ENCODE results near the gene P4HA3.

Gene P4HA3

GRCh38 chr11:74288911-74289310, 22.5 kb downstream of the P4HA3 start:
- H3K4me1 ChIP-seq (ENCODE audit: control insufficient read depth in 5 of 5, insufficient read depth in 5 of 5, low read length in 5 of 5), result peaks cover 0 to 15% (median 7%) of the 10 kb centered on the region in 5 donors
- H3K4me3 ChIP-seq (ENCODE audit: low read depth in 1 of 5, low read length in 5 of 5), result no peak overlapping the region
- H3K27ac ChIP-seq (ENCODE audit: low read depth, low read length), result no peak overlapping the region

GRCh38 chr11:74288161-74288560, 23.3 kb downstream of the P4HA3 start:
- Histone ChIP-seq H3K4me1 (ENCODE audit: control insufficient read depth in 5 of 5, insufficient read depth in 5 of 5, low read length in 5 of 5) (peaks cover 0 to 15% (median 7%) of the 10 kb centered on the region in 5 donors), H3K27ac (ENCODE audit: low read depth, low read length) (no peak overlapping the region), H3K9me3 (ENCODE audit: control insufficient read depth in 5 of 5, low read length in 5 of 5) (no peaks in the 10 kb centered on the region), H3K4me3 (ENCODE audit: low read depth in 1 of 5, low read length in 5 of 5) (no peak overlapping the region), H3K9ac (ENCODE audit: low read length in 5 of 5) (no peak overlapping the region), H3K27me3 (ENCODE audit: control insufficient read depth in 5 of 5, insufficient read depth in 4 of 5, low read length in 5 of 5) (no peaks in the 10 kb centered on the region), H3K36me3 (ENCODE audit: control insufficient read depth in 5 of 5, insufficient read depth in 5 of 5, low read length in 5 of 5) (no peaks in the 10 kb centered on the region)

More at GRCh38 chr11:74288911-74289310, 22.5 kb downstream of the P4HA3 start:
- Histone ChIP-seq H3K36me3 (ENCODE audit: control insufficient read depth in 5 of 5, insufficient read depth in 5 of 5, low read length in 5 of 5) (no peaks in the 10 kb centered on the region), H3K9me3 (ENCODE audit: control insufficient read depth in 5 of 5, low read length in 5 of 5) (no peaks in the 10 kb centered on the region), H3K9ac (ENCODE audit: low read length in 5 of 5) (no peak overlapping the region), H3K27me3 (ENCODE audit: control insufficient read depth in 5 of 5, insufficient read depth in 4 of 5, low read length in 5 of 5) (no peaks in the 10 kb centered on the region)

- Histone ChIP-seq H3K4me1 (ENCODE audit: control insufficient read depth in 5 of 5, insufficient read depth in 5 of 5, low read length in 5 of 5) (peaks cover 0 to 15% (median 7%) of the 10 kb centered on the region in 5 donors), H3K27me3 (ENCODE audit: control insufficient read depth in 5 of 5, insufficient read depth in 4 of 5, low read length in 5 of 5) (no peaks in the 10 kb centered on the region), H3K9ac (ENCODE audit: low read length in 5 of 5) (no peak overlapping the region), H3K27ac (ENCODE audit: low read depth, low read length) (no peak overlapping the region), H3K36me3 (ENCODE audit: control insufficient read depth in 5 of 5, insufficient read depth in 5 of 5, low read length in 5 of 5) (no peaks in the 10 kb centered on the region), H3K9me3 (ENCODE audit: control insufficient read depth in 5 of 5, low read length in 5 of 5) (no peaks in the 10 kb centered on the region), H3K4me3 (ENCODE audit: low read depth in 1 of 5, low read length in 5 of 5) (no peak overlapping the region)
These were observed 27.0 kb downstream of the P4HA3 start for GRCh38 chr11:74284466-74284865.

GRCh38 chr11:74283580-74284180, 27.8 kb downstream of the P4HA3 start:
- Histone ChIP-seq H3K4me1 (ENCODE audit: control insufficient read depth in 5 of 5, insufficient read depth in 5 of 5, low read length in 5 of 5) (peaks cover 0 to 15% (median 7%) of the 10 kb centered on the region in 5 donors), H3K4me3 (ENCODE audit: low read depth in 1 of 5, low read length in 5 of 5) (no peak overlapping the region), H3K27me3 (ENCODE audit: control insufficient read depth in 5 of 5, insufficient read depth in 4 of 5, low read length in 5 of 5) (no peaks in the 10 kb centered on the region), H3K36me3 (ENCODE audit: control insufficient read depth in 5 of 5, insufficient read depth in 5 of 5, low read length in 5 of 5) (no peaks in the 10 kb centered on the region), H3K9me3 (ENCODE audit: control insufficient read depth in 5 of 5, low read length in 5 of 5) (no peaks in the 10 kb centered on the region), H3K9ac (ENCODE audit: low read length in 5 of 5) (no peak overlapping the region), H3K27ac (ENCODE audit: low read depth, low read length) (no peak overlapping the region)

- no peaks in the 10 kb centered on the region for H3K27me3 ChIP-seq (ENCODE audit: control insufficient read depth in 5 of 5, insufficient read depth in 4 of 5, low read length in 5 of 5)
- H3K27ac ChIP-seq (ENCODE audit: low read depth, low read length), result no peak overlapping the region
- H3K4me3 ChIP-seq (ENCODE audit: low read depth in 1 of 5, low read length in 5 of 5), result no peak overlapping the region
- peaks cover 0 to 7% (median under 1%) of the 10 kb centered on the region in 5 donors for H3K4me1 ChIP-seq (ENCODE audit: control insufficient read depth in 5 of 5, insufficient read depth in 5 of 5, low read length in 5 of 5)
- no peaks in the 10 kb centered on the region for H3K36me3 ChIP-seq (ENCODE audit: control insufficient read depth in 5 of 5, insufficient read depth in 5 of 5, low read length in 5 of 5)
- H3K9ac ChIP-seq (ENCODE audit: low read length in 5 of 5), result no peak overlapping the region
- H3K9me3 ChIP-seq (ENCODE audit: control insufficient read depth in 5 of 5, low read length in 5 of 5), result no peaks in the 10 kb centered on the region
These were observed 28.5 kb downstream of the P4HA3 start for GRCh38 chr11:74282914-74283371.

- Histone ChIP-seq H3K36me3 (ENCODE audit: control insufficient read depth in 5 of 5, insufficient read depth in 5 of 5, low read length in 5 of 5) (no peaks in the 10 kb centered on the region), H3K4me1 (ENCODE audit: control insufficient read depth in 5 of 5, insufficient read depth in 5 of 5, low read length in 5 of 5) (peaks cover 0 to 3% (median 0%) of the 10 kb centered on the region in 5 donors), H3K27ac (ENCODE audit: low read depth, low read length) (no peak overlapping the region)
These were observed 29.0 kb downstream of the P4HA3 start for GRCh38 chr11:74282421-74282820.

GRCh38 chr11:74280494-74280893, 30.9 kb downstream of the P4HA3 start:
- no peaks in the 10 kb centered on the region for H3K27me3 ChIP-seq (ENCODE audit: control insufficient read depth in 5 of 5, insufficient read depth in 4 of 5, low read length in 5 of 5)
- H3K9ac ChIP-seq (ENCODE audit: low read length in 5 of 5), result no peak overlapping the region
- no peak overlapping the region for H3K4me3 ChIP-seq (ENCODE audit: low read depth in 1 of 5, low read length in 5 of 5)
- no peak overlapping the region for H3K27ac ChIP-seq (ENCODE audit: low read depth, low read length)
- no peaks in the 10 kb centered on the region for H3K4me1 ChIP-seq (ENCODE audit: control insufficient read depth in 5 of 5, insufficient read depth in 5 of 5, low read length in 5 of 5)
- H3K9me3 ChIP-seq (ENCODE audit: control insufficient read depth in 5 of 5, low read length in 5 of 5), result no peaks in the 10 kb centered on the region
- no peaks in the 10 kb centered on the region for H3K36me3 ChIP-seq (ENCODE audit: control insufficient read depth in 5 of 5, insufficient read depth in 5 of 5, low read length in 5 of 5)

More at GRCh38 chr11:74282421-74282820, 29.0 kb downstream of the P4HA3 start:
- no peaks in the 10 kb centered on the region for H3K27me3 ChIP-seq (ENCODE audit: control insufficient read depth in 5 of 5, insufficient read depth in 4 of 5, low read length in 5 of 5)
- no peak overlapping the region for H3K4me3 ChIP-seq (ENCODE audit: low read depth in 1 of 5, low read length in 5 of 5)
- no peaks in the 10 kb centered on the region for H3K9me3 ChIP-seq (ENCODE audit: control insufficient read depth in 5 of 5, low read length in 5 of 5)
- no peak overlapping the region for H3K9ac ChIP-seq (ENCODE audit: low read length in 5 of 5)

- no peak overlapping the region for H3K27ac ChIP-seq (ENCODE audit: low read depth, low read length)
These were observed 32.2 kb downstream of the P4HA3 start for GRCh38 chr11:74279256-74279655.

GRCh38 chr11:74278721-74279161, 32.7 kb downstream of the P4HA3 start:
- Histone ChIP-seq H3K27me3 (ENCODE audit: control insufficient read depth in 5 of 5, insufficient read depth in 4 of 5, low read length in 5 of 5) (no peaks in the 10 kb centered on the region), H3K4me3 (ENCODE audit: low read depth in 1 of 5, low read length in 5 of 5) (no peak overlapping the region), H3K36me3 (ENCODE audit: control insufficient read depth in 5 of 5, insufficient read depth in 5 of 5, low read length in 5 of 5) (no peaks in the 10 kb centered on the region), H3K27ac (ENCODE audit: low read depth, low read length) (no peak overlapping the region), H3K9me3 (ENCODE audit: control insufficient read depth in 5 of 5, low read length in 5 of 5) (no peaks in the 10 kb centered on the region), H3K9ac (ENCODE audit: low read length in 5 of 5) (no peak overlapping the region), H3K4me1 (ENCODE audit: control insufficient read depth in 5 of 5, insufficient read depth in 5 of 5, low read length in 5 of 5) (no peaks in the 10 kb centered on the region)

More at GRCh38 chr11:74279256-74279655, 32.2 kb downstream of the P4HA3 start:
- no peak overlapping the region for H3K9ac ChIP-seq (ENCODE audit: low read length in 5 of 5)
- H3K27me3 ChIP-seq (ENCODE audit: control insufficient read depth in 5 of 5, insufficient read depth in 4 of 5, low read length in 5 of 5), result no peaks in the 10 kb centered on the region
- H3K9me3 ChIP-seq (ENCODE audit: control insufficient read depth in 5 of 5, low read length in 5 of 5), result no peaks in the 10 kb centered on the region
- H3K4me1 ChIP-seq (ENCODE audit: control insufficient read depth in 5 of 5, insufficient read depth in 5 of 5, low read length in 5 of 5), result no peaks in the 10 kb centered on the region
- no peaks in the 10 kb centered on the region for H3K36me3 ChIP-seq (ENCODE audit: control insufficient read depth in 5 of 5, insufficient read depth in 5 of 5, low read length in 5 of 5)
- H3K4me3 ChIP-seq (ENCODE audit: low read depth in 1 of 5, low read length in 5 of 5), result no peak overlapping the region

- no peak overlapping the region for H3K27ac ChIP-seq (ENCODE audit: low read depth, low read length)
- no peak overlapping the region for H3K4me3 ChIP-seq (ENCODE audit: low read depth in 1 of 5, low read length in 5 of 5)
- no peaks in the 10 kb centered on the region for H3K4me1 ChIP-seq (ENCODE audit: control insufficient read depth in 5 of 5, insufficient read depth in 5 of 5, low read length in 5 of 5)
- no peaks in the 10 kb centered on the region for H3K36me3 ChIP-seq (ENCODE audit: control insufficient read depth in 5 of 5, insufficient read depth in 5 of 5, low read length in 5 of 5)
- H3K9ac ChIP-seq (ENCODE audit: low read length in 5 of 5), result no peak overlapping the region
- no peaks in the 10 kb centered on the region for H3K27me3 ChIP-seq (ENCODE audit: control insufficient read depth in 5 of 5, insufficient read depth in 4 of 5, low read length in 5 of 5)
- H3K9me3 ChIP-seq (ENCODE audit: control insufficient read depth in 5 of 5, low read length in 5 of 5), result no peaks in the 10 kb centered on the region
These were observed 33.3 kb downstream of the P4HA3 start for GRCh38 chr11:74278103-74278502.
